NB4 (cell line): ENCODE results near the gene DLL1.
"Not testable (repeated sequence)": the region's sequence is repeated elsewhere in the genome, so short reads cannot be mapped to it uniquely, and the experiment has no call there.

Experiments used
- DNase-seq: peaks from one replicate; pipeline ENCODE4 v3.0.0; 2010; ENCODE audit warnings: low read depth
- H3K4me3 ChIP-seq: one replicate; pipeline ENCODE4 v1.5.1; 2011; ENCODE audit warnings: mild to moderate bottlenecking, low read depth, low read length, moderate library complexity
- CTCF ChIP-seq: IDR thresholded peaks from one replicate; pipeline ENCODE4 v1.5.1; 2012; ENCODE audit warnings: low read depth, low read length
- MYC ChIP-seq: IDR thresholded peaks from 2 replicates; pipeline ENCODE4 v1.6.1; 2011; ENCODE audit warnings: low read depth, low read length
- POLR2A ChIP-seq: IDR thresholded peaks from 2 replicates; pipeline ENCODE4 v1.6.1; 2011; ENCODE audit warnings: mild to moderate bottlenecking; ENCODE audit not compliant: insufficient read length; ENCODE audit errors: extremely low read depth
- TF ChIP-seq, protein P1 (sequence below): IDR thresholded peaks from 2 replicates; pipeline ENCODE4 v1.6.1; 2011; ENCODE audit warnings: low read depth, low read length

Gene DLL1

GRCh38 chr6:170269151-170269845, 21.6 kb downstream of the DLL1 start:
- no peak overlapping the region for H3K4me3 ChIP-seq
- TF ChIP-seq POLR2A, result no peak
- TF ChIP-seq MYC, result no peak
- TF ChIP-seq CTCF, result no peak
- TF ChIP-seq, protein P1, sequence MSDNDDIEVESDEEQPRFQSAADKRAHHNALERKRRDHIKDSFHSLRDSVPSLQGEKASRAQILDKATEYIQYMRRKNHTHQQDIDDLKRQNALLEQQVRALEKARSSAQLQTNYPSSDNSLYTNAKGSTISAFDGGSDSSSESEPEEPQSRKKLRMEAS, result no peak
- no peak for DNase-seq

GRCh38 chr6:170268216-170269129, 22.4 kb downstream of the DLL1 start:
- no peak for TF ChIP-seq POLR2A
- TF ChIP-seq, protein P1, result no peak
- no peak for TF ChIP-seq MYC
- TF ChIP-seq CTCF, result no peak
- DNase-seq, result no peak
- no peak overlapping the region for H3K4me3 ChIP-seq

DNA sequence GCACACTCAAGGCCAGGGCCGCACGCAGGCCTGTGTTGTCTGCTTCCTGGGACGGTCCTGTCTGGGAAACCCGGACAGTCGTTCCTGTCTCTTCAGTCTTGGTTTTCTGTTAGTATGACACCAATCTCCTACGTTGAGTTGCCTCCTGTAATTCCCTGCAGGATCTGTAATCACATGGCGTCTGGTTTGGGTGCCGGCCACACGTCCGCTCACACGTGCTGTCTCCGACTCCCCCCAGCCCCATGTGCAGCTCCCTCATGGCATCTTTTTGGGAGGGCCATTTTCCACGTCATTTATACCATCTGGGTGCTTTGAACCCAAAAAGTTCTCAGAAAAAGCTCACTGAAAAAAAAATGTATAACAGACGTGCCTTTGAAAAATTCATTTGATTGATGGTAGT, 23.2 kb downstream of the DLL1 start:
- no peak overlapping the region for H3K4me3 ChIP-seq
- DNase-seq, result no peak
- TF ChIP-seq CTCF, result no peak

DNA sequence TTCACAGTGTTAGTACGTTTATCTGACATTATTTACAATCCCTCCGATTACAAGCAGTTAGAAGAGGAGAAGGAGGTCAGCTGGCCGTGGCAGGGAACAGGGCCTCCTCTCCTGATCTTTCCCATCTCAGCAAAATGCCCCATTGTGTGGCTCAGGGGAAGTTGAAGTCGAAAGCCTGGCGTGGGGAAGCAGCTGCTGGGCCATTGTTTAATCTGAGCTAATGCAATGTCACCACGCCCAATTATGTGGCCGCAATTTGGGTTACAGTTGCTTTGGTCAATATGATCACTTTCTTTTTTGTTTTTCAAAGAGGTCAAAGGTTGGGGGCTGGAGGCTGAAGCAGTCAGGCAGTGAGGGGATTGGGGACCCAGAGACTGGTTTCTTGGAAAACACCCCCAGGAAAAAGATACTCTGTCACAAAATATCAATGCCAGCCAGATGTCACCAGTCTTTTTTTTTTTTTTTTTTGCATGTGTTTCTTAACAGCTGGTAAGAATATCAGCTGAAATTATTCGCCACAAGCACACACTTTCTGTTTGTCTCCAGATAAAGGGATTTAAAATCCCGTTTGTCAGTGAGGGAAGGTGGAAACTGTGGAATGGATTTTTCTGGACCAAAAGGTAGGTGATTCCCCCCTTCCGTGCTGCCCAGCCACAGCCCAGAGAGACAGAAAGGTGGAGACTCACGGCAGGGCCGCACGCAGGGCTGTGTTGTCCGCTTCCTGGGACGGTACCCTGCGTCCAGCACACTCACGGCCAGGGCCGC, 24.6 kb downstream of the DLL1 start:
- no peak overlapping the region for H3K4me3 ChIP-seq
- peak; percentile 42 for DNase-seq
- TF ChIP-seq MYC, result no peak
- TF ChIP-seq POLR2A, result no peak
- no peak for TF ChIP-seq CTCF
- TF ChIP-seq, protein P1, result no peak

DNA sequence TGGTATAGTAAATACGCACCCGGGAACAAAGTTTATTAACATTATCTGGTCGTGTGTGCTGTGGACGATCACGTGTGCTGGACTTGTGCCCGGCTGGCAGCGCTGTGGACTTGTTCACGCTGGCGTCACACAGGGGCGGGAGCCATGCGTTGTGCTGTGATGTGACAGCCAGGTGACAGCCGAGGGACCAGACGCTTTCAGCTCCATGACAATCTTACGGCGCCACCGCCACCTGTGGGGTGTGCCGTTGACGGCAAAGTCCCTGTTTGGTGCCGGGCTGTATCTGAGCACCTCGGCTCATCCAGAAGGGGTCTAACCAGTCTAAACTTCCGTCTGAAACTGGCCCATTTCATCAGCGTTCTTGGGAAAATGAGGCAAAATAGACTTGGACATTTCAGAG, 25.2 kb downstream of the DLL1 start:
- TF ChIP-seq CTCF (no peak), MYC (no peak)
- TF ChIP-seq, protein P1, result no peak
- no peak for DNase-seq
- no peak overlapping the region for H3K4me3 ChIP-seq

DNA sequence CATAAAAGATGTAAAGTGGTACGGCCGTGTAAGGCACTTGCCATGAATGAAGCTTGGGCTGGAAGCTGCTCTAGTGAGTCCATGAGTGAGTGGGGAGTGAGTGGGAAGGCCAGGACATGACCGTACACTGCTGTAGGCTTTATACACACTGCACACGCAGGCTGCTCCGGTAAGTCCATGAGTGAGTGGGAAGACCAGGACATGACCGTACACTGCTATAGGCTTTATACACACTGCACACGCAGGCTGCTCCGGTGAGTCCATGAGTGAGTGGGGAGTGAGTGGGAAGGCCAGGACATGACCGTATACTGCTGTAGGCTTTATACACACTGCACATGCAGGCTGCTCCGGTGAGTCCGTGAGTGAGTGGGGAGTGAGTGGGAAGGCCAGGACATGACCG, 26.2 kb downstream of the DLL1 start:
- H3K4me3 ChIP-seq, DNase-seq: not testable (repeated sequence)
